ENCODE results near the gene NR5A2. TPM values are rescaled to one million over a fixed set of nuclear protein-coding genes. Genes with fewer than 3 reads are reported as not detected.

NR5A2 gene
- total and polyA plus RNA-seq, 10 of the 15 experiments (the other 5 are each of a cell fraction or from before 2014, with no cell fraction given) = 0.02 to 0.60 (median 0.15) TPM; not detected in 1

DNA sequence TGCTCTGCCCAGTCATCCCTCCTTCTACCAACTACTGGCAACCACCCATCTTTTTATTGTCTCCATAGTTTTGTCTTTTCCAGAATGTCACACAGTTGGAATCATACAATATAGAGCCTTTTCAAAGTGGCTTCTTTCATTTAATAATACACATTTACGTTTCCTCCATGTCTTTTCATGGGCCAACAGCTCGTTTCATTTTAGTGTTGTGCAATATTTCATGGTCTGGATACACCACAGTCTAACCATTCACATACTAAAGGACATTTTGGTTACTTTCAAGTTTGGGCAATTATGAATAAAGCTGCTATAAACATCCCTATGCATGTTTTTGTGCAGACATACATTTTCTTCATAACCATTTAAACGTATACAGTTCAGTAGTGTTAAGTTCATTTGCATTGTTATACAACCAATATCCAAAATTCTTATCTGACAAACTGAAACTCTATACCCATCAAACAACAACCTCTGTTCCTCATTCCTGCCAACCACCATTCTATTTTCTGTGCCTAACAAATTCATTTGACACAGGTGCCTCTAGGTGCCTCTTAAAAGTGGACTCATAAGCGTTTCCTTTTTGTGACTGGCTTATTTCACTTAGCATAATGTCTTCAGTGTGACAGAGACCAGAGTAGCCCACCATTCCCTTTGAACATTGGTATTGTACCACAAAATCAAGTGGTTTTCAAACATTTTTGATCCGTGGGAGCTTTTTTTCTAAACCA is 138.1 kb downstream of the NR5A2 start:
- Histone ChIP-seq H3K9ac (ENCODE audit: control insufficient read depth, insufficient read depth, low read length) (no peak overlapping the region), H3K4me2 (ENCODE audit: control insufficient read depth, insufficient read depth) (no peak overlapping the region), H3K36me3 (ENCODE audit: control insufficient read depth in 2 of 2, insufficient read depth in 2 of 2, low read length in 1 of 2) (no peaks in the 10 kb centered on the region), H4K20me1 (ENCODE audit: control insufficient read depth, insufficient read depth) (no peaks in the 10 kb centered on the region), H3K27me3 (replicated peaks in 1 of 2; ENCODE audit: control insufficient read depth in 2 of 2, insufficient read depth in 2 of 2, low read length in 1 of 2) (no peaks in the 10 kb centered on the region), H3K4me3 (no peak overlapping the region), H3K4me1 (ENCODE audit: control insufficient read depth, insufficient read depth, low read length) (no peaks in the 10 kb centered on the region), H3K9me3 (replicated peaks; ENCODE audit: control insufficient read depth, insufficient read depth, low read length) (no peaks in the 10 kb centered on the region), H3K27ac (ENCODE audit: control insufficient read depth, insufficient read depth) (no peak overlapping the region), H3K79me2 (ENCODE audit: control insufficient read depth, insufficient read depth, low read length) (no peaks in the 10 kb centered on the region), H2AFZ (ENCODE audit: control insufficient read depth, low read depth, low read length) (no peak overlapping the region)
- ChIA-PET POLR2A (interaction anchor here (0.6 kb wide), 1 partner anchor 32 kb away, joined by 3 read pairs; no protein-coding TSS in a partner anchor), SMC1A (ENCODE audit: uncharacterized antibody, unreplicated experiment) (interaction anchor here (1.9 kb wide), 1 partner anchor 8 kb away, joined by 7 read pairs; no protein-coding TSS in a partner anchor), CTCF (interaction anchor here (1.1 to 2.1 kb wide), 2 partner anchors 9 to 26 kb away, joined by 3 to 5 read pairs; no protein-coding TSS in a partner anchor), RAD21 (ENCODE audit: unreplicated experiment) (no interaction called here)
- FAIRE-seq = no peak
- no TSS peak for BruUV-seq (replicated peaks)
- no peak for DNase-seq (ENCODE audit: low read depth, low spot score)
- intact Hi-C loops (cut with micrococcal nuclease; ENCODE audit: unreplicated experiment) = no loop called here
- 30% methylated on average over 5 of the region's 5 CpGs for WGBS (ENCODE audit: insufficient coverage, insufficient replicate concordance, low lambda C conversion rate, missing lambda C conversion rate)
- peak; percentile 41; the same call in 2 of the 3 replicates for ATAC-seq
- in situ Hi-C loops (cut with MboI) = no loop called here
- no peak for TF ChIP-seq IKZF1 (conservative IDR thresholded peaks at IDR 0.05)
- no peak for TF ChIP-seq JUND (IDR thresholded peaks at IDR 0.05; ENCODE audit: low read depth, low read length)
- no peak for TF ChIP-seq MEF2A (IDR thresholded peaks at IDR 0.05; ENCODE audit: insufficient read depth, low read depth, low read length)
- TF ChIP-seq, protein P1, sequence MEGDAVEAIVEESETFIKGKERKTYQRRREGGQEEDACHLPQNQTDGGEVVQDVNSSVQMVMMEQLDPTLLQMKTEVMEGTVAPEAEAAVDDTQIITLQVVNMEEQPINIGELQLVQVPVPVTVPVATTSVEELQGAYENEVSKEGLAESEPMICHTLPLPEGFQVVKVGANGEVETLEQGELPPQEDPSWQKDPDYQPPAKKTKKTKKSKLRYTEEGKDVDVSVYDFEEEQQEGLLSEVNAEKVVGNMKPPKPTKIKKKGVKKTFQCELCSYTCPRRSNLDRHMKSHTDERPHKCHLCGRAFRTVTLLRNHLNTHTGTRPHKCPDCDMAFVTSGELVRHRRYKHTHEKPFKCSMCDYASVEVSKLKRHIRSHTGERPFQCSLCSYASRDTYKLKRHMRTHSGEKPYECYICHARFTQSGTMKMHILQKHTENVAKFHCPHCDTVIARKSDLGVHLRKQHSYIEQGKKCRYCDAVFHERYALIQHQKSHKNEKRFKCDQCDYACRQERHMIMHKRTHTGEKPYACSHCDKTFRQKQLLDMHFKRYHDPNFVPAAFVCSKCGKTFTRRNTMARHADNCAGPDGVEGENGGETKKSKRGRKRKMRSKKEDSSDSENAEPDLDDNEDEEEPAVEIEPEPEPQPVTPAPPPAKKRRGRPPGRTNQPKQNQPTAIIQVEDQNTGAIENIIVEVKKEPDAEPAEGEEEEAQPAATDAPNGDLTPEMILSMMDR (IDR thresholded peaks at IDR 0.05 in 2 of 3, conservative IDR thresholded peaks at IDR 0.05 in 1 of 3; ENCODE audit: control insufficient read depth in 2 of 3, extremely low read depth in 1 of 3, insufficient read depth in 1 of 3, low read depth in 3 of 3, low read length in 3 of 3) = no peak
- no peak for TF ChIP-seq NFYA (IDR thresholded peaks at IDR 0.05; ENCODE audit: borderline replicate concordance, low read depth, low read length)
- TF ChIP-seq, protein P2, sequence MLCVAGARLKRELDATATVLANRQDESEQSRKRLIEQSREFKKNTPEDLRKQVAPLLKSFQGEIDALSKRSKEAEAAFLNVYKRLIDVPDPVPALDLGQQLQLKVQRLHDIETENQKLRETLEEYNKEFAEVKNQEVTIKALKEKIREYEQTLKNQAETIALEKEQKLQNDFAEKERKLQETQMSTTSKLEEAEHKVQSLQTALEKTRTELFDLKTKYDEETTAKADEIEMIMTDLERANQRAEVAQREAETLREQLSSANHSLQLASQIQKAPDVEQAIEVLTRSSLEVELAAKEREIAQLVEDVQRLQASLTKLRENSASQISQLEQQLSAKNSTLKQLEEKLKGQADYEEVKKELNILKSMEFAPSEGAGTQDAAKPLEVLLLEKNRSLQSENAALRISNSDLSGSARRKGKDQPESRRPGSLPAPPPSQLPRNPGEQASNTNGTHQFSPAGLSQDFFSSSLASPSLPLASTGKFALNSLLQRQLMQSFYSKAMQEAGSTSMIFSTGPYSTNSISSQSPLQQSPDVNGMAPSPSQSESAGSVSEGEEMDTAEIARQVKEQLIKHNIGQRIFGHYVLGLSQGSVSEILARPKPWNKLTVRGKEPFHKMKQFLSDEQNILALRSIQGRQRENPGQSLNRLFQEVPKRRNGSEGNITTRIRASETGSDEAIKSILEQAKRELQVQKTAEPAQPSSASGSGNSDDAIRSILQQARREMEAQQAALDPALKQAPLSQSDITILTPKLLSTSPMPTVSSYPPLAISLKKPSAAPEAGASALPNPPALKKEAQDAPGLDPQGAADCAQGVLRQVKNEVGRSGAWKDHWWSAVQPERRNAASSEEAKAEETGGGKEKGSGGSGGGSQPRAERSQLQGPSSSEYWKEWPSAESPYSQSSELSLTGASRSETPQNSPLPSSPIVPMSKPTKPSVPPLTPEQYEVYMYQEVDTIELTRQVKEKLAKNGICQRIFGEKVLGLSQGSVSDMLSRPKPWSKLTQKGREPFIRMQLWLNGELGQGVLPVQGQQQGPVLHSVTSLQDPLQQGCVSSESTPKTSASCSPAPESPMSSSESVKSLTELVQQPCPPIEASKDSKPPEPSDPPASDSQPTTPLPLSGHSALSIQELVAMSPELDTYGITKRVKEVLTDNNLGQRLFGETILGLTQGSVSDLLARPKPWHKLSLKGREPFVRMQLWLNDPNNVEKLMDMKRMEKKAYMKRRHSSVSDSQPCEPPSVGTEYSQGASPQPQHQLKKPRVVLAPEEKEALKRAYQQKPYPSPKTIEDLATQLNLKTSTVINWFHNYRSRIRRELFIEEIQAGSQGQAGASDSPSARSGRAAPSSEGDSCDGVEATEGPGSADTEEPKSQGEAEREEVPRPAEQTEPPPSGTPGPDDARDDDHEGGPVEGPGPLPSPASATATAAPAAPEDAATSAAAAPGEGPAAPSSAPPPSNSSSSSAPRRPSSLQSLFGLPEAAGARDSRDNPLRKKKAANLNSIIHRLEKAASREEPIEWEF (IDR thresholded peaks at IDR 0.05; ENCODE audit: insufficient replicate concordance, low read depth, low read length) = no peak
- TF ChIP-seq YBX1 (IDR thresholded peaks at IDR 0.05) = no peak
- TF ChIP-seq ZSCAN29 (IDR thresholded peaks at IDR 0.05) = no peak
- TF ChIP-seq SREBF1 (IDR thresholded peaks at IDR 0.05; ENCODE audit: low read length) = no peak
- TF ChIP-seq, protein P3, sequence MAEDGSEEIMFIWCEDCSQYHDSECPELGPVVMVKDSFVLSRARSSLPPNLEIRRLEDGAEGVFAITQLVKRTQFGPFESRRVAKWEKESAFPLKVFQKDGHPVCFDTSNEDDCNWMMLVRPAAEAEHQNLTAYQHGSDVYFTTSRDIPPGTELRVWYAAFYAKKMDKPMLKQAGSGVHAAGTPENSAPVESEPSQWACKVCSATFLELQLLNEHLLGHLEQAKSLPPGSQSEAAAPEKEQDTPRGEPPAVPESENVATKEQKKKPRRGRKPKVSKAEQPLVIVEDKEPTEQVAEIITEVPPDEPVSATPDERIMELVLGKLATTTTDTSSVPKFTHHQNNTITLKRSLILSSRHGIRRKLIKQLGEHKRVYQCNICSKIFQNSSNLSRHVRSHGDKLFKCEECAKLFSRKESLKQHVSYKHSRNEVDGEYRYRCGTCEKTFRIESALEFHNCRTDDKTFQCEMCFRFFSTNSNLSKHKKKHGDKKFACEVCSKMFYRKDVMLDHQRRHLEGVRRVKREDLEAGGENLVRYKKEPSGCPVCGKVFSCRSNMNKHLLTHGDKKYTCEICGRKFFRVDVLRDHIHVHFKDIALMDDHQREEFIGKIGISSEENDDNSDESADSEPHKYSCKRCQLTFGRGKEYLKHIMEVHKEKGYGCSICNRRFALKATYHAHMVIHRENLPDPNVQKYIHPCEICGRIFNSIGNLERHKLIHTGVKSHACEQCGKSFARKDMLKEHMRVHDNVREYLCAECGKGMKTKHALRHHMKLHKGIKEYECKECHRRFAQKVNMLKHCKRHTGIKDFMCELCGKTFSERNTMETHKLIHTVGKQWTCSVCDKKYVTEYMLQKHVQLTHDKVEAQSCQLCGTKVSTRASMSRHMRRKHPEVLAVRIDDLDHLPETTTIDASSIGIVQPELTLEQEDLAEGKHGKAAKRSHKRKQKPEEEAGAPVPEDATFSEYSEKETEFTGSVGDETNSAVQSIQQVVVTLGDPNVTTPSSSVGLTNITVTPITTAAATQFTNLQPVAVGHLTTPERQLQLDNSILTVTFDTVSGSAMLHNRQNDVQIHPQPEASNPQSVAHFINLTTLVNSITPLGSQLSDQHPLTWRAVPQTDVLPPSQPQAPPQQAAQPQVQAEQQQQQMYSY (CRISPR knock-in tag; IDR thresholded peaks at IDR 0.05) = no peak
- no peak for TF ChIP-seq TCF12 (IDR thresholded peaks at IDR 0.05; ENCODE audit: low read depth, low read length)

Measured in GM12878 (cell line).